GM18526 (cell line): ENCODE measurements around the gene RUNX1.

Experiments
- POLR2A ChIP-seq: IDR thresholded peaks from 3 replicates; pipeline ENCODE4 v1.6.1; 2011; ENCODE audit not compliant: insufficient read length; ENCODE audit errors: extremely low read depth

RUNX1 gene

GRCh38 chr21:34968414-34969333, 80.4 kb downstream of the RUNX1 start:
- TF ChIP-seq POLR2A: no peak

- no peak for TF ChIP-seq POLR2A
Measured at GRCh38 chr21:34967509-34968289, 81.4 kb downstream of the RUNX1 start.

GRCh38 chr21:34965200-34966174, 83.6 kb downstream of the RUNX1 start:
- no peak for TF ChIP-seq POLR2A

- no peak for TF ChIP-seq POLR2A
Measured at GRCh38 chr21:34962586-34963222, 86.4 kb downstream of the RUNX1 start.

- TF ChIP-seq POLR2A: no peak
Measured at GRCh38 chr21:34962136-34962535, 87.0 kb downstream of the RUNX1 start.

GRCh38 chr21:34960687-34961086, 88.4 kb downstream of the RUNX1 start:
- no peak for TF ChIP-seq POLR2A

- no peak for TF ChIP-seq POLR2A
Measured at GRCh38 chr21:34959607-34960006, 89.5 kb downstream of the RUNX1 start.

GRCh38 chr21:34958040-34958439, 91.1 kb downstream of the RUNX1 start:
- no peak for TF ChIP-seq POLR2A

- no peak for TF ChIP-seq POLR2A
Measured at GRCh38 chr21:34956416-34957316, 92.4 kb downstream of the RUNX1 start.

GRCh38 chr21:34953950-34954349, 95.2 kb downstream of the RUNX1 start:
- no peak for TF ChIP-seq POLR2A

GRCh38 chr21:34952701-34953100, 96.4 kb downstream of the RUNX1 start:
- TF ChIP-seq POLR2A: no peak

- no peak for TF ChIP-seq POLR2A
Measured at GRCh38 chr21:34950980-34951379, 98.1 kb downstream of the RUNX1 start.

GRCh38 chr21:34949499-34949898, 99.6 kb downstream of the RUNX1 start:
- TF ChIP-seq POLR2A: no peak
